HG02943 (cell line): ENCODE results near the gene PRCP.

Source experiments
- ATAC-seq: cut with Tn5 transposase; IDR thresholded peaks from one replicate; pipeline ENCODE4 v1.9.1; 2021; ENCODE audit warnings: mild to moderate bottlenecking, low read depth, moderate library complexity; ENCODE audit not compliant: unreplicated experiment

Gene PRCP

GRCh38 chr11:82791779-82792178 is 108.5 kb downstream of the PRCP start:
- no peak for ATAC-seq

DNA sequence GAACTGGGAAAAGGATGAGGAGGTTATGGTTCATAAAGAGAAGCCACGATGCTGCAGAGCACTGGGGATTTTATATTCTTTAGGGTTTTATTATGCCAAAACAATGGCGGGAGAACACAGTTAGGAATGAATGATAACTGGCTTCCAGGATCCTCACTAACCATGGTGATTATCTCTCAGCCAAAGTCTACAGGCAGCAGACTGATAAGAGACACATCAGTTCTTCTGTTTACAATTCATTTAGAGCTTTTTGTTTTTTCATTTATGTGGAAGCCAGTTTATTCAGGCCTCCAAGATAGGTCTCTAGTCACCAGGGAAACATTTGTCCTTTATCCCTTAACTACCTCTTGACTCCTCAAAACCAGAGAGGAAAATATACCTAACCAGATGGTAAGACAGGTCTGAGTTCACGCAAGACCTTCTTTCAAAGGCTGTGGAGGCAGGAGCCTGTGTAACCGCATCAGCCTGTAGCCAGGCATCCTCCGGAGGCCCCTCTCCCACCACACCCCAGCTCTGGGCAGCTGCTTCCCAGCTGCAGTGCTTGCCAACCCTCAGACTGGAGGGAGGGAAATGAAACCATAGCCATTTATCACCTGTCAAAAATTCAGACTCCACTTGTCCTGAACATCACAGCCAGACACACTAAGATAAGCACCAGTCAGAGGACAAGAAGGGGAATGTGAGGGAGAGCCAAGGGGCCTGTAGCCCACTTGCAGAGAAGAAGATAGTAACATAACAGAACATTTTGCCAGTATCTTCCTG is 109.3 kb downstream of the PRCP start:
- no peak for ATAC-seq

DNA sequence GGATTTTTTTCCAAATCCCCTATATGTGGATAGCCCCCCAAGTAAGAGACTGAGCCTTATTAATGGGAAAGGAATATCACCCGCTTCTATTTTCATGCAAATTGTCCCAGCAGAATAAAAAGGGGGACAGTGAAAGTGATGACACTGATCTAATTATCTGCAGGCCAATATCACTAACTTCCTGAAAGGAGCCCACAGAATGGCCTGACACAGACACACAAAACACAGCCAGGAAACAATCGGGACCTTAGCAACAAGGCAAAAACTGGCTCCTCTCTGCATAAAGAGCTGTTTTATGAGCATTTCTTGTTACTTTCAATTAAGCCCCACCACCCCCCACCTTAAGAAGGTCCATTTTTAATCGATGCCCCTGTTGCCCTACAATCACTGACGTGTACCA is 112.2 kb downstream of the PRCP start:
- ATAC-seq = no peak

DNA sequence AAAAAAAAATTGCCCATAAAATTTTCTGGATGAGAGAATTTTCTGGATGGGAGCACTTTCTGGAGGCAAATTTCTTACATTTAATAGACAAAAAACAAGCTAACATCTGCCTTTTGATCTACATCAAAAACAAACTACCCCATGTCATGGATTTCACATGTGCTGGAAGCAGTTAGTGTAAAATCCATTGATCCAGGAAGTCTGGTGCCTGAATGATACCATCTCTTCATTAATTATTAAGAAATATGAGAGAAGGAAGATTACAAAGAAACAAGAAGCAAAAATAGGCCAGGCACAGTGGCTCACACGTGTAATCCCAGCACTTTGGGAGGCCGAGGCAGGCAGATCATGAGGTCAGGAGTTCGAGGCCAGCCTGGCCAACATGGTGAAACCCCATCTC is 113.4 kb downstream of the PRCP start:
- no peak for ATAC-seq

GRCh38 chr11:82786001-82786400 is 114.2 kb downstream of the PRCP start:
- ATAC-seq = no peak

DNA sequence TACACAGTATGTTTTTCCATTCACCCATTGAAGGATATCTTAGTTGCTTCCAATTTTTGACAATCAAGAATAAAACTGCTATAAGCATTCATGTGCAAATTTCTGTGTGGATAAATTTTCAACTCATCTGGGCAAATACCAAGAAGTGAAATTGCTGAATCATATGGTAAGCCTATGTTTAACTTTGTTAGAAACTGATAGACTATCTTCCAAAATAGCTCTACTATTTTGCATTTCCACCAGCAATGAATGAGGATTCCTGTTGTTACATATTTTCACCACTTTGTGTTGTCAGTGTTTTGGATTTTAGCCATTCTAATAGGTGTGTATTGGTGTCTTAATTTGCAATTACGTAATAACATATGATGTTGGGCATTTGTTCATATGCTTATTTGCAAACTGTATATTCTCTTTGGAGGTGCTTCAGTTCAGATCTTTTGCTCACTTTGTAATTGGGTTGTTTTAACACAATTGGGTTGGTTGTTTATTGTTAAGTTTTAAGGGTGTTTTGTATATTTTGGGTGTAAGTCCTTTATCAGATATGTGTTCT is 117.3 kb downstream of the PRCP start:
- no peak for ATAC-seq

- no peak for ATAC-seq
Measured at GRCh38 chr11:82778776-82779175, 121.5 kb downstream of the PRCP start.

DNA sequence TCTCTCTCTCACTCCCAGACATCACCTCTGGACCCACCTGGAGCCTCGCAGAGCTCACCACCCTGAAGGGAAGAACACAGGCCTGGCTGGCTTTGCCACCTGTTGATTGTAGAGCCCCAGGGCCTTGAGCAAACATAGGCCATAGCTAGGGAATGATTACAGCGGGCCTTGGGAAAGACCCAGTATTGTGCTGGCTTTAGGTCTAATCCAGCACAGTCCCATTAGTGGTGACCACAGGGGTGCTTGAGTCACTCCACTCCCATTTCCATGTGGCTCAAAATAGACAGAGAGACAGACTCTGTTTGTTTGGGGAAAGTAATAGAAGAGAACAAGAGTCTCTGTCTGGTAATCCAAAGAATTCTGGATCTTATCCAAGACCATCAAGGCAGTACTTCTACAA is 123.9 kb downstream of the PRCP start:
- ATAC-seq = no peak

GRCh38 chr11:82775736-82776346 is 124.4 kb downstream of the PRCP start:
- ATAC-seq = peak; percentile 98

- no peak for ATAC-seq
Measured at GRCh38 chr11:82775218-82775617, 125.0 kb downstream of the PRCP start.
